GM19452 (cell line): ENCODE measurements around the gene SLC25A33.

Source experiments
- ATAC-seq: cut with Tn5 transposase; IDR thresholded peaks from one replicate; pipeline ENCODE4 v1.9.1; 2021; ENCODE audit not compliant: unreplicated experiment

Gene SLC25A33

DNA sequence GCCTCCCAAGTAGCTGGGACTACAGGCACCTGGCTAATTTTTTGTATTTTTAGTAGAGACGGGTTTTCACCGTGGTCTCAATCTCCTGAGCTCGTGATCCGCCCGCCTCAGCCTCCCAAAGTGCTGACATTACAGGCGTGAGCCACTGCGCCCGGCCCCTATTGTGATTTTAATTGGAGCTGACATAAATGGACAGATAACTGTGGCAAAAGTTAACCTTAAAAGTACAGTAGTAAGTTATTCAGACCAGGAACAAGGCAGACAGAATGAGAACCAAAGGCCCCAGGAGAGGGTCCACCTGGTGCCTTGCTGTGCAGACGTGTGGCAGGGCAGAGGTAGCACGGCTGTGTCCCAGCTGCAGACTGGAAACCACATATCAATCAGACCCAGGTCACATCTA, 60.5 kb downstream of the SLC25A33 start:
- ATAC-seq: no peak

- no peak for ATAC-seq
These were observed 61.9 kb downstream of the SLC25A33 start for GRCh38 chr1:9600861-9601834.

DNA sequence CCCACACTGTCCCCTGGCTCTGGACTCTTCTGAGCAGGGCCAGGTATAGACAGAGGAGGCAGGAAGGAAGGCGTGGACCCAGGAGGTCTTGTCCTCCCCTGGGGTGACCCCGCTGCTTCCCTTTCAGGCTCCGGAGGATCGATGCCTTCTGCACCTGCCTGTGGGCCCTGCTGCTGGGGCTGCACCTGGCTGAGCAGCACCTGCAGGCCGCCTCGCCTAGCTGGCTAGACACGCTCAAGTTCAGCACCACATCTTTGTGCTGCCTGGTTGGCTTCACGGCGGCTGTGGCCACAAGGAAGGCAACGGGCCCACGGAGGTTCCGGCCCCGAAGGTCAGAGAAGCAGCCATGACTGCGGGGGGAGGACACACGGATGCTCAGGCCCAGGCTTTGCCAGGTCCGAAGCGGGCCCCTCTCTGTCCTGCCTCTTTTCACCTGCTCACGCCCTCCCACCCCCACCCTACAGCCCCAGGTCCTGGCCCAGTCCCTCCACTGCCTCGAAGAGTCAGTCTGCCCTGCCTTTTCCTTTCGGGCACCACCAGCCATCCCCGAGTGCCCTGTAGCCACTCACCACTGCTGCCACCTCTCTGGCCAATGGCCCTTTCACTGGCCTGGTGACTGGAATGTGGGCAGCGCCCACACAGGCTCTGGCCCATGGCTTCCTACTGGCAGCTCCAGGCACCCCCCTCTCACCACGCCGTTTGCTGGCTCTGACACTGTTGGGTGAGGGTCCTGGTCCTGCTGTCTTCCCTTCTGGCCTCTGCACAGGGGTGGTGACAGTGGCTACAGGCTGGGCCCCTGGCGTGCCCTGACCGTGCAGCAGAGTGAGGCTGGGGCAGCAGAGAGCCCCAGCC, 62.9 kb downstream of the SLC25A33 start:
- no peak for ATAC-seq

DNA sequence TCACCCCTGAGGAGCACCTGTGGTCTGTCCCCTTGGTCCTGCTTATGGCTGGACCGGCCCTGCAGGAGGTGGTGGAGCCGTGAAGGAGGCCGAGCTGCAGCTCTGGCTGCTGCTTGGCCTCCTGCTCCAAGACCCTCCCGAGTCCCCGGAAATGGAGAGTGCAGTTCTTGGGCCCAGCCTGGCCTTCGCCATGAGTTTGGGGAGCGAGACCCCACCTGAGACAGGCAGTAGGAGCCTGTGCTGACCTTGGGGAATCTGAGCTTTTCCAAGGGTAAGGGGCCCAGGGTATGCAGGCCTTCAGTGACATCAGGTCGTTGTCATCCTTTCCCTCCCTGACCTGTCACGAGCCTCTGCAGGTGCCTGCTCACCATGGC, 63.5 kb downstream of the SLC25A33 start:
- ATAC-seq: no peak

DNA sequence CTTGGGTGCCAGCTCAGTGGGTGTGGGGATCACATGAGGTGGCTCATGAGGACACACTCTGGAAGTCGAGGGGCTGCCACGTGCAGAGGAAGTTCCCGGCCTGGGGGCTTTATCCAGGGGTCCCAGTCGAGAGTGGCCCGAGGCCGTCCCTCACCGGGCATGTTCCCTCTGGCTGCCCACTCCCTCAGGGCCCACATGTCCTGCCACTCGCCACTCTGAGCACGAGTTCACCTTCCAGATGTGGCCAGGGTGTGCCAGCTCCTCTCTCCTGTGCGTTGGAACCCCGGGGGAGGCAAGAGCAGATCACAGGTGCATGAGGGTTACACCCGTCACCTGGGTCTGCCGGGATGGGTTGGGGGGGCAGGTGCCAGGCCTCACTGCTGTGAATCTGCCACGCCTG, 64.0 kb downstream of the SLC25A33 start:
- ATAC-seq: no peak

GRCh38 chr1:9603766-9604753, 64.8 kb downstream of the SLC25A33 start:
- no peak for ATAC-seq

- ATAC-seq: no peak
These were observed 65.6 kb downstream of the SLC25A33 start for GRCh38 chr1:9604836-9605235.

GRCh38 chr1:9605946-9606455, 66.7 kb downstream of the SLC25A33 start:
- no peak for ATAC-seq

DNA sequence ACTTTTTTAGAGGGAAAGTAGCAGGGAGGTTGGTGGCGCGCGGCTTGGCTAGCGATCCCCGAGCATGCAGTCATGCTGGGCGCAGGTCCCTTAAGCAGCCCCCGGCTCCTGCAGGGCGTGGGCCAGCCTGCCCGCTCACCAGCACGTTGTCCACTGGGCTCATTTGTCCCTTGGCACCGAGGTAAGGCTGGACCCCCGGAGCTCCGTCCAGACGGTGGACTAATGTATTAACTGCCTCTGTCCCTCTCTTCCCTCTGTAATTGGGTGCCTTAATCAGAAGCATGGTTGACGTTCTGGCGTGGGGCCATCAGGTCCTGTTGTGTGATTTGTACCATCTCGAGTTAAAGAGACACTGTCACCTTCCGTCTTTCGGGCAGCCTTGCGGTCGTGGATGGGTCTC, 67.2 kb downstream of the SLC25A33 start:
- no peak for ATAC-seq

- ATAC-seq: no peak
These were observed 67.7 kb downstream of the SLC25A33 start for GRCh38 chr1:9606948-9607347.

- no peak for ATAC-seq
These were observed 68.1 kb downstream of the SLC25A33 start for GRCh38 chr1:9607352-9607751.

GRCh38 chr1:9609998-9610397, 70.7 kb downstream of the SLC25A33 start:
- ATAC-seq: no peak

DNA sequence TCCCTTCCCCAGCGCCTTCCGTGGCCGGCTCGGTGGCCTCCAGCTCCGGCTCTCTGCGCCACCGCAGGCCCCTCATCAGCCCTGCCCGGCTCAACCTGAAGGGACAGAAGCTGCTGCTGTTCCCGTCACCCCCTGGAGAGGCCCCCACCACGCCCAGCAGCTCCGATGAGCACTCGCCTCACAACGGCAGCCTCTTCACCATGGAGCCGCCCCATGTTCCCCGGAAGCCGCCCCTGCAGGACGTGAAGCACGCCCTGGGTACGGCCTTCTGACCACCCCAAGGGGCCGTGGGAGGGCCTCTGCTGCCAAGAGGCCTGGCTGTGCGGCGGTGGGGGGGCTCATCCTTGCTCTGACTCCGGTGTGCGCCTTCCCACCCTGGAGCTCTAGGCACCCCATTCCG, 71.3 kb downstream of the SLC25A33 start:
- no peak for ATAC-seq

GRCh38 chr1:9611716-9612115, 72.5 kb downstream of the SLC25A33 start:
- no peak for ATAC-seq

DNA sequence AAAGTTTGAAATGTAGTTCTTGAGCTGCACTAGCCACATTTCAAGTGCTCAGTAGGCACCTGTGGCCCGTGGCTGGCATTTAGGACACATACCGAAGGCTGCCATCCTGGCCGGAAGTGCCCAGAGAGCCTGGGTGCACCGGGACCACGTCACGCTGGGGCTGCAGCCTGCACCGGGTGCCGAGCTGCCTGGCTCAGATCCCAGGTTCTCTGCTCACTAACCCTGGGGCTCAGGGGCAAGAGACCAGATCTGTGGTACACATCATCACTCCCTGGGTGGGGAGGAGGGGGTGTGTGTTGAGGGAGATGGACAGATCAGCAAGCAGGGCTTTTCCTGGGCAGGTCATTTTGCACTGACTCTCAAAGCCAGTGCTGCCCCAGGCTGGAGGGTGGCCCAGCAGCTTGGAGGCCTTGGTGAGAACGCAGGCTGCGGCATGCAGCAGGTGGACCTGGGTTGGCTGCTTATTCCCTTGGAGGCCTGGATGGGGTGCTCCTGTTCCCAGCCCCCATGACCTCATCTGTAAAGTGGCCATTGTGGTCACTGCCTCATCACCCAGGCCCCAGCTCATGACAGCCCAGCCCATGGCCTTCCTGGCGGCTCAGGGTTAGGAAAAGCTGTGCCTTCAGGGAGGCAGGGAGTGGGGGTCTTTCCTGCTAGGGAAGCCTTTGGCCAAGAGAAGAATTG, 73.0 kb downstream of the SLC25A33 start:
- no peak for ATAC-seq

GRCh38 chr1:9612871-9613624, 73.8 kb downstream of the SLC25A33 start:
- no peak for ATAC-seq

DNA sequence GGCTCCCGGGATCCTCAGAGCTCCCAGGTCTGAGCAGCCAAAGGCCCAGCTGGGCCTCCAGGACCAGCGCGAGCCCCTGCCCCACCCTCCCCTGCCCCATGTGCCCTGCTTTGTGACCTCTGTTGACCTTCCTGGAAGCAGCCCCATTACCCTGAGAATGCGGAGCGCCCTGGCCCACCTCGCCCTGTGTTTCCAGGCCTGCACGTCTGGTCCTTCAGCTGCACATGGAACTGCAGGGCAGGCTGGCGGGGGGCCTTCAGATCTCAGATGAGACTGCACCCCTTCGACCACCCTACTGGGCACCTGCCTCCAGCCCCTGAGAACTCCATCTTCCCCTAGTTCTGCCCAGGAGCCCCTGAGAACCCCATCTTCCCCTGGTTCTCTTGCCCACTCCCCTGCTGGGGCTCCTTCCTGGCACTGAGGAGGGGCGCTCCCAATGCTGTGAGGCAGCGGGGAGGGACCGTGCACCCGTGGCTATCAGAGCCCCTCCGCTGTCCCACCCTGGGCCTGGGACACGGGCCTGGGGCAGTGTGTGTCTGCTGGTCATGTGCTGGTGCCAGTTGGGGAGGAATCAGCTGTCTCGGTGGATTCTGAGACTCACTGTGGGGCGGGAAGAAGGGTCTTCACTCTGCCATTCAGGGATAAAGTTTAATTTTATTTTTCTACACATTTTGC, 74.5 kb downstream of the SLC25A33 start:
- no peak for ATAC-seq

DNA sequence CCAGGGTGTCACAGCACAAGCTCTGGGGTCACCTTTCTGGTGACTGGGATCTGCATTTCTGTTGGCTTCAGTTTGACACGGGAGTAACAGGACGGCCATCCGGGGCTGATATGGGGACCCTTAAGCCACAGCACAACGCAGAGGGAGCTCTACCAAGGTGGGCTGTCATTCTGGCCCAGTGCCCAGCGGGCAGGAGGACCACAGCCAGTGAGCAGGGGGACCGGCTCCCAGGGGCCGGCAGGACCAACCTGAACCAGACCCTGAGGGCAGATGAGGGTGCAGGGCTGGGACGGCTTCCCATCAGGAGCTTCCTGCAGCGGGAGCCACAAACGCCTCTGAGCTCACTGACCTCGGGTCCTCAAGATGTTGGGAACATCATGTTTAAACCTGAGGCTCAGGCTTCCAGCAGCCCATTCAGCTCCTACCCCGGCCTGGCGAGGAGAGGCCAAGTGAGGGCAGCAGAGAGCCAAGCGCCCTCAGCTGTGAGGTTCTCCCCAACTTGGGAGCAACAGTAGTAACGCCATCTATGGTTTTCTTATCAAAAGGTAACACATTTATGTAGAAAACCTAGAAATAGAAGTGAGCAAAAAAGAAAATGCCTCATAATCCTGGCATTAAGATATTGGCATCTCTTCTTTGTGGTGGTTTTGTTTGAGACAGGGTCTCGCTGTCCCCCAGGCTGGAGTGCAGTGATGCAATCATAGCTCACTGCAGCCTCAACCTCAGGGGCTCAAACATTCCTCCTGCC, 76.2 kb downstream of the SLC25A33 start:
- no peak for ATAC-seq
